Measurements from ENCODE around the gene IVL. TPM values are rescaled to one million over a fixed set of nuclear protein-coding genes. Genes with fewer than 3 reads are reported as not detected.

Gene IVL
- total RNA-seq, 1 experiment from 2014 or later: 0.55 TPM

DNA sequence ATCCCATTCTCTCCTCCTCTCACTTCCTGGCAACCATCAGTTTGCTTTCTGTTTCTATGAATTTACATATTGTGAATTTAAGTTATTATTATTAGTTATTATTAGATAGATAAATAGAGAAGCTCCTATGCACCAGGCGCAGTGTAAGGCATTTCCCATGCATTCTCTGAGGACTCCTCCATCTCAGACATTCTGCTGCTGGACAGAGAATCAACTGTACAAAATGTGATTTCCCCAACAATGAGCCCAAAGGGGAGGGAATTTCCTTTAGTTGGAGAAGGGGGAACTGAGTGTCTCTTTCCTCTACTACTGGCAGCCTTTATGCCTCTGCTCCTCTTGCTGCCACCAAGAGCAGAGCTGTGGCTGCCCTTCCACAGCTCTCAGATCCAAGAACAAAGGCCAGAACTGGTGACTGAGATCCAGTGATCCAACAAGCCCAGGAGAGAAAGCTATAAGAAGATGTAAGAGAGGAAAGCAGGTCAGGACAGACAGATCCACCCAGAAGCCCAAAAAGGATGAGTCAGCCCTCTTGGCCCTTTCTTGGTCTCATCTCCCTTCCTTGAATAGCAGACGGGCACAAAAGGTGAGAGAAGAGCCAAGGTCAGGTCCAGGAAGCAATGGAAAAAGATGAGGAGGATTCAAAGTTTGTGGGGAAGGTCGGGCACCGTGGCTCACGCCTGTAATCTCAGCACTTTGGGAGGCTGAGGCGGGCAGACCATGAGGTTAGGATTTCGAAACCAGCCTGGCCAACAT, 3.5 kb upstream of the IVL start:
- intact Hi-C loops (cut with micrococcal nuclease): no loop called here
- Histone ChIP-seq H3F3A (ENCODE audit: low read length, unreplicated experiment) (no peaks in the 10 kb centered on the region), H3K27me3 (ENCODE audit: low read length) (peaks cover 1% of the 10 kb centered on the region; the same call in 1 of the 2 replicates), H3K27ac (ENCODE audit: low read length) (no peak overlapping the region; the same call in 1 of the 2 replicates), H3K36me3 (ENCODE audit: low read depth, low read length) (no peaks in the 10 kb centered on the region), H3K4me1 (ENCODE audit: insufficient read depth, low read length) (peaks cover 34% of the 10 kb centered on the region), H2AFZ (ENCODE audit: low read length) (no peak overlapping the region), H3K79me2 (ENCODE audit: low read length) (no peaks in the 10 kb centered on the region), H3K4me3 (ENCODE audit: low read length) (no peak overlapping the region), H3K4me2 (ENCODE audit: low read length) (no peak overlapping the region), H3K9me3 (ENCODE audit: low read length) (no peaks in the 10 kb centered on the region), H3K9ac (ENCODE audit: low read length) (no peak overlapping the region), H4K20me1 (ENCODE audit: low read length) (no peaks in the 10 kb centered on the region), H3K9me2 (replicated peaks; ENCODE audit: low read length) (no peaks in the 10 kb centered on the region)
- no peak for TF ChIP-seq EZH2 (IDR thresholded peaks at IDR 0.05; ENCODE audit: low read length, unreplicated experiment)
- TF ChIP-seq, protein P1, sequence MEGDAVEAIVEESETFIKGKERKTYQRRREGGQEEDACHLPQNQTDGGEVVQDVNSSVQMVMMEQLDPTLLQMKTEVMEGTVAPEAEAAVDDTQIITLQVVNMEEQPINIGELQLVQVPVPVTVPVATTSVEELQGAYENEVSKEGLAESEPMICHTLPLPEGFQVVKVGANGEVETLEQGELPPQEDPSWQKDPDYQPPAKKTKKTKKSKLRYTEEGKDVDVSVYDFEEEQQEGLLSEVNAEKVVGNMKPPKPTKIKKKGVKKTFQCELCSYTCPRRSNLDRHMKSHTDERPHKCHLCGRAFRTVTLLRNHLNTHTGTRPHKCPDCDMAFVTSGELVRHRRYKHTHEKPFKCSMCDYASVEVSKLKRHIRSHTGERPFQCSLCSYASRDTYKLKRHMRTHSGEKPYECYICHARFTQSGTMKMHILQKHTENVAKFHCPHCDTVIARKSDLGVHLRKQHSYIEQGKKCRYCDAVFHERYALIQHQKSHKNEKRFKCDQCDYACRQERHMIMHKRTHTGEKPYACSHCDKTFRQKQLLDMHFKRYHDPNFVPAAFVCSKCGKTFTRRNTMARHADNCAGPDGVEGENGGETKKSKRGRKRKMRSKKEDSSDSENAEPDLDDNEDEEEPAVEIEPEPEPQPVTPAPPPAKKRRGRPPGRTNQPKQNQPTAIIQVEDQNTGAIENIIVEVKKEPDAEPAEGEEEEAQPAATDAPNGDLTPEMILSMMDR (conservative IDR thresholded peaks at IDR 0.05; ENCODE audit: low read depth, low read length): no peak
- no peak for TF ChIP-seq EZH2phosphoT487 (IDR thresholded peaks at IDR 0.05; ENCODE audit: borderline replicate concordance, low read length)
- no peak for ATAC-seq
- ChIA-PET POLR2A (ENCODE audit: unreplicated experiment) (no interaction called here), CTCF (no interaction called here)
- BruUV-seq (replicated peaks): no TSS peak
- DNase-seq: no peak

DNA sequence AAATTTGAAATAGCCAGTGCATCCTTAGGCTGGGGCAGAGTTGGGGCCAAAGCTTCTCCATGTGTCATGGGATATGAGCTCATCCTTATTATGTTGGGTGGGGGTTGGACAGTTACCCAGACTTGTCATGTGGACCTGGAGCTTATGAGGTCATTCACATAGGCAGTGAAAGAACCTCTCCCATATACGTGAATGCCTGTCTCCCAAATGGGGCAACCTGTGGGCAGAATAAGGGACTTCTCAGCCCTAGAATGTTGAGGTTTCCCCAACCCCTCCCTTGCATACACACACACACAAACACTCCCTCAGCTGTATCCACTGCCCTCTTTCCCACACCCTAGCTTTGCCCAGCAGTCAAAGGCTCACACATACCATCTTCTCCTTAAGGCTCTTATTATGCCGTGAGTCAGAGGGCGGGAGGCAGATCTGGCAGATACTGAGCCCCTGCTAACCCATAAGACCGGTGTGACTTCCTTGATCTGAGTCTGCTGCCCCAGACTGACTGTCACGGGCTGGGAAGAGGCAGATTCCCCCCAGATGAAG, 2.3 kb upstream of the IVL start:
- Histone ChIP-seq H3K9me2 (replicated peaks; ENCODE audit: low read length) (no peaks in the 10 kb centered on the region), H2AFZ (ENCODE audit: low read length) (0 out of 2 replicates have a peak overlapping the region, but pooled peaks have one; percentile 17), H3K4me3 (ENCODE audit: low read length) (no peak overlapping the region), H3K4me1 (ENCODE audit: insufficient read depth, low read length) (peaks cover 34% of the 10 kb centered on the region), H3K4me2 (ENCODE audit: low read length) (peak overlapping the region; percentile 54), H3K79me2 (ENCODE audit: low read length) (no peaks in the 10 kb centered on the region), H3K36me3 (ENCODE audit: low read depth, low read length) (no peaks in the 10 kb centered on the region), H3K9ac (ENCODE audit: low read length) (no peak overlapping the region), H3K27ac (ENCODE audit: low read length) (peak overlapping the region; percentile 75), H3K9me3 (ENCODE audit: low read length) (no peaks in the 10 kb centered on the region), H3F3A (ENCODE audit: low read length, unreplicated experiment) (no peaks in the 10 kb centered on the region), H4K20me1 (ENCODE audit: low read length) (no peaks in the 10 kb centered on the region), H3K27me3 (ENCODE audit: low read length) (no peaks in the 10 kb centered on the region)
- DNase-seq: peak; percentile 87
- intact Hi-C loops (cut with micrococcal nuclease): no loop called here
- ATAC-seq: peak; percentile 43
- BruUV-seq (replicated peaks): no TSS peak
- POLR2A ChIA-PET (ENCODE audit: unreplicated experiment): interaction anchor here (0.7 kb wide), 1 partner anchor 913 kb away, joined by 4 read pairs; the partner anchor contains the start of gene S100A10
- no peak for TF ChIP-seq EZH2 (IDR thresholded peaks at IDR 0.05; ENCODE audit: low read length, unreplicated experiment)
- no peak for TF ChIP-seq EZH2phosphoT487 (IDR thresholded peaks at IDR 0.05; ENCODE audit: borderline replicate concordance, low read length)
- TF ChIP-seq, protein P1 (conservative IDR thresholded peaks at IDR 0.05; ENCODE audit: low read depth, low read length): no peak
- CTCF ChIA-PET: no interaction called here

DNA sequence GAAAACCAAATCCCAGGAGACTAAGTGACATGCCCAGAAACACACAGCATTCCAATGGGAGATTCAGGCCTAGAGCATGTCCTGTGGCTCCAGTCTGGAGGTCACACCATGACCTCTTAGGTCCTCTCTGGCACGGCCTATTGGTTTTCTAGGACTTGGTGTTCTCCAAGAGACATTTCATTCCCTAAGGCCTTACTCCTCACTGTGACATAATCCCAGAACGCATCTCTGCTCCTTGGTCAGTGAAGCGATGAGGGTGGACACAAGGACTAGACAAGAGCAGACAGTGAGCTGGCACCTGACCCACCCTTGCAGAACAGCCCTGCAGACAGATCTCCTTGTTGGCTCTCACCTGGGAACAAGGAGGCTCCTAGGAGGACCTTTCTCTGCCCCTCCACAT, 860 bp downstream of the IVL start:
- H3K4me1 ChIP-seq (ENCODE audit: insufficient read depth, low read length): peaks cover 34% of the 10 kb centered on the region
- H3K9me2 ChIP-seq (replicated peaks; ENCODE audit: low read length): no peaks in the 10 kb centered on the region
- ChIA-PET CTCF (no interaction called here), POLR2A (ENCODE audit: unreplicated experiment) (interaction anchor here (0.6 kb wide), 1 partner anchor 62 kb away, joined by 3 read pairs; no protein-coding TSS in a partner anchor)
- intact Hi-C loops (cut with micrococcal nuclease): no loop called here
- peaks cover 16% of the 10 kb centered on the region for H3K27me3 ChIP-seq (ENCODE audit: low read length)
- no peaks in the 10 kb centered on the region for H3F3A ChIP-seq (ENCODE audit: low read length, unreplicated experiment)
- H3K9me3 ChIP-seq (ENCODE audit: low read length): no peaks in the 10 kb centered on the region
- no peak overlapping the region for H2AFZ ChIP-seq (ENCODE audit: low read length)
- no TSS peak for BruUV-seq (replicated peaks)
- ATAC-seq: no peak
- no peaks in the 10 kb centered on the region for H3K79me2 ChIP-seq (ENCODE audit: low read length)
- H3K4me2 ChIP-seq (ENCODE audit: low read length): no peak overlapping the region
- H3K9ac ChIP-seq (ENCODE audit: low read length): no peak overlapping the region
- no peak overlapping the region for H3K27ac ChIP-seq (ENCODE audit: low read length)
- DNase-seq: no peak
- H3K4me3 ChIP-seq (ENCODE audit: low read length): no peak overlapping the region
- no peaks in the 10 kb centered on the region for H3K36me3 ChIP-seq (ENCODE audit: low read depth, low read length)
- no peaks in the 10 kb centered on the region for H4K20me1 ChIP-seq (ENCODE audit: low read length)
- no peak for TF ChIP-seq EZH2phosphoT487 (IDR thresholded peaks at IDR 0.05; ENCODE audit: borderline replicate concordance, low read length)
- no peak for TF ChIP-seq EZH2 (IDR thresholded peaks at IDR 0.05; ENCODE audit: low read length, unreplicated experiment)
- TF ChIP-seq, protein P1 (conservative IDR thresholded peaks at IDR 0.05; ENCODE audit: low read depth, low read length): no peak

Measured in PC-3 (cell line).